ENCODE data around the gene IFT52. TPM values are rescaled to one million over a fixed set of nuclear protein-coding genes. Genes with fewer than 3 reads are reported as not detected.
A peak's percentile ranks its signal among the peaks of the same experiment; 100 is the strongest.

The IFT52 gene
- total RNA-seq, 1 experiment from 2014 or later = 46.4 TPM

DNA sequence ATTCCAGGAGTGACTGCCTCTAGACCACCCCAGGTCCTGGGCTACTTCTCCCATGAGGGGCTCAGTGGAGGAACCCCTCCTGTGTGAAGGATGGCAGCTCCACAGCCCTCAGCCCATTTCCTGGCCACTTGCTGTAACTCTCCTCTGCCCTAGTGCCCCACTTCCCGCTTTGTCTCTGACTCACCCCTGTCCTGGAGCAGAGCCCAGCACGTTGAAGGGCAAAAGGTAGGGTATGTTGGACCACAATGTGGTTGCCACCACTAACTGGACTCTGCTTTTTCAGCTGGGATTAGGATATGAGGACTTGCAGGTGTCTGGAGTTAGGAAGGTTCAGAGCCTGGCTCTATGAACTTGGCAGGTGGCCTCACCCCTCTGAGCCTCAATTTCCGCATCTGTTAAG is 78.6 kb downstream of the IFT52 start:
- ChIA-PET CTCF (no interaction called here), POLR2A (ENCODE audit: unreplicated experiment) (no interaction called here)
- H3K9me2 ChIP-seq (ENCODE audit: insufficient read depth) = no peaks in the 10 kb centered on the region
- H3K27ac ChIP-seq = no peak overlapping the region
- H3K9me3 ChIP-seq (ENCODE audit: insufficient read depth, low read depth) = no peaks in the 10 kb centered on the region
- BruUV-seq (replicated peaks) = no TSS peak
- no peaks in the 10 kb centered on the region for H3K27me3 ChIP-seq (ENCODE audit: insufficient read depth, low read depth)
- peak overlapping the region; percentile 8 for H3K4me2 ChIP-seq
- H3K4me3 ChIP-seq = no peak overlapping the region
- TF ChIP-seq, protein P1, sequence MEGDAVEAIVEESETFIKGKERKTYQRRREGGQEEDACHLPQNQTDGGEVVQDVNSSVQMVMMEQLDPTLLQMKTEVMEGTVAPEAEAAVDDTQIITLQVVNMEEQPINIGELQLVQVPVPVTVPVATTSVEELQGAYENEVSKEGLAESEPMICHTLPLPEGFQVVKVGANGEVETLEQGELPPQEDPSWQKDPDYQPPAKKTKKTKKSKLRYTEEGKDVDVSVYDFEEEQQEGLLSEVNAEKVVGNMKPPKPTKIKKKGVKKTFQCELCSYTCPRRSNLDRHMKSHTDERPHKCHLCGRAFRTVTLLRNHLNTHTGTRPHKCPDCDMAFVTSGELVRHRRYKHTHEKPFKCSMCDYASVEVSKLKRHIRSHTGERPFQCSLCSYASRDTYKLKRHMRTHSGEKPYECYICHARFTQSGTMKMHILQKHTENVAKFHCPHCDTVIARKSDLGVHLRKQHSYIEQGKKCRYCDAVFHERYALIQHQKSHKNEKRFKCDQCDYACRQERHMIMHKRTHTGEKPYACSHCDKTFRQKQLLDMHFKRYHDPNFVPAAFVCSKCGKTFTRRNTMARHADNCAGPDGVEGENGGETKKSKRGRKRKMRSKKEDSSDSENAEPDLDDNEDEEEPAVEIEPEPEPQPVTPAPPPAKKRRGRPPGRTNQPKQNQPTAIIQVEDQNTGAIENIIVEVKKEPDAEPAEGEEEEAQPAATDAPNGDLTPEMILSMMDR (conservative IDR thresholded peaks at IDR 0.05) = no peak
- TF ChIP-seq EZH2 (IDR thresholded peaks at IDR 0.05; ENCODE audit: low read depth) = no peak
- H3K36me3 ChIP-seq (ENCODE audit: low read depth) = 0 out of 2 replicates have a peak, but pooled peaks cover 4% of the 10 kb centered on the region
- peak; percentile 64 to 77 for DNase-seq
- H3K79me2 ChIP-seq (ENCODE audit: low read depth) = peaks cover 29% of the 10 kb centered on the region
- intact Hi-C loops (cut with micrococcal nuclease; ENCODE audit: unreplicated experiment) = loop anchor here (5.0 kb wide), 1 partner anchor 212 kb away; the partner anchor contains the start of gene SRSF6
- H4K20me1 ChIP-seq (ENCODE audit: insufficient read depth) = 0 out of 2 replicates have a peak, but pooled peaks cover 6% of the 10 kb centered on the region
- peaks cover 11% of the 10 kb centered on the region; the same call in 1 of the 2 replicates for H3F3A ChIP-seq (ENCODE audit: insufficient read depth, low read depth)
- H2AFZ ChIP-seq = no peak overlapping the region
- H3K4me1 ChIP-seq (replicated peaks; ENCODE audit: insufficient read depth) = peaks cover 33% of the 10 kb centered on the region

GRCh38 chr20:43670423-43670822 is 79.7 kb downstream of the IFT52 start:
- H3K27ac ChIP-seq = no peak overlapping the region
- no peak overlapping the region for H3K4me2 ChIP-seq
- peaks cover 29% of the 10 kb centered on the region for H3K79me2 ChIP-seq (ENCODE audit: low read depth)
- ChIA-PET CTCF (interaction anchor here (1.3 kb wide), 1 partner anchor 413 kb away, joined by 3 read pairs; no protein-coding TSS in a partner anchor), POLR2A (ENCODE audit: unreplicated experiment) (no interaction called here)
- H3K27me3 ChIP-seq (ENCODE audit: insufficient read depth, low read depth) = no peaks in the 10 kb centered on the region
- H4K20me1 ChIP-seq (ENCODE audit: insufficient read depth) = 0 out of 2 replicates have a peak, but pooled peaks cover 6% of the 10 kb centered on the region
- peaks cover 12% of the 10 kb centered on the region; the same call in 1 of the 2 replicates for H3F3A ChIP-seq (ENCODE audit: insufficient read depth, low read depth)
- H3K4me1 ChIP-seq (replicated peaks; ENCODE audit: insufficient read depth) = peaks cover 33% of the 10 kb centered on the region
- H3K9me3 ChIP-seq (ENCODE audit: insufficient read depth, low read depth) = no peaks in the 10 kb centered on the region
- H3K36me3 ChIP-seq (ENCODE audit: low read depth) = 0 out of 2 replicates have a peak, but pooled peaks cover 4% of the 10 kb centered on the region
- TF ChIP-seq EZH2 (IDR thresholded peaks at IDR 0.05; ENCODE audit: low read depth) = no peak
- TF ChIP-seq, protein P1 (conservative IDR thresholded peaks at IDR 0.05) = no peak
- no peak overlapping the region for H2AFZ ChIP-seq
- H3K4me3 ChIP-seq = no peak overlapping the region
- no peaks in the 10 kb centered on the region for H3K9me2 ChIP-seq (ENCODE audit: insufficient read depth)
- no peak for DNase-seq
- no TSS peak for BruUV-seq (replicated peaks)
- intact Hi-C loops (cut with micrococcal nuclease; ENCODE audit: unreplicated experiment) = no loop called here

DNA sequence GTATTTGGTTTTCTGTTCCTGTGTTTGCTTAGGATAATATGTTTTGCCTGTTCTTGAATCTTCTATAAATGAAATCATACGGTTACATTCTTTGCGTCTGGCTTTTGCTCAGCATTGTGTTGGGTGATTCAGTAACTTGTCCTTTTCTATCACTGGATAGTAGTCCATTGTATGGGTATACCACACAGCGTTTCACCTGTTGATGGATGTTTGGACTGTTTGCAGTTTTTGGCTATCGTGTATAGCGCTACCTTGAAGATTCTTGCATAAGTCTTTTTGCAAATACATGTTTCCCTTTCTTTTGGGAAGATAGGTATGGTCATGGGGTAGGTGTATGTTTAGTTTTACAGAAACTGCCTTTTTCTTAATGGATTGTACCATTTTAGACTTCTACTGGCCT is 85.6 kb downstream of the IFT52 start:
- no peaks in the 10 kb centered on the region for H3K4me1 ChIP-seq (replicated peaks; ENCODE audit: insufficient read depth)
- no TSS peak for BruUV-seq (replicated peaks)
- H2AFZ ChIP-seq = no peak overlapping the region
- 0 out of 2 replicates have a peak, but pooled peaks cover 4% of the 10 kb centered on the region for H3K36me3 ChIP-seq (ENCODE audit: low read depth)
- H3K9me2 ChIP-seq (ENCODE audit: insufficient read depth) = no peaks in the 10 kb centered on the region
- H3F3A ChIP-seq (ENCODE audit: insufficient read depth, low read depth) = peaks cover 8% of the 10 kb centered on the region; the same call in 1 of the 2 replicates
- H3K4me3 ChIP-seq = no peak overlapping the region
- H4K20me1 ChIP-seq (ENCODE audit: insufficient read depth) = no peaks in the 10 kb centered on the region
- no peak for DNase-seq
- ChIA-PET CTCF (no interaction called here), POLR2A (ENCODE audit: unreplicated experiment) (no interaction called here)
- H3K4me2 ChIP-seq = no peak overlapping the region
- H3K27me3 ChIP-seq (ENCODE audit: insufficient read depth, low read depth) = no peaks in the 10 kb centered on the region
- H3K9me3 ChIP-seq (ENCODE audit: insufficient read depth, low read depth) = no peaks in the 10 kb centered on the region
- TF ChIP-seq, protein P1 (conservative IDR thresholded peaks at IDR 0.05) = no peak
- TF ChIP-seq EZH2 (IDR thresholded peaks at IDR 0.05; ENCODE audit: low read depth) = no peak
- no peak overlapping the region for H3K27ac ChIP-seq
- intact Hi-C loops (cut with micrococcal nuclease; ENCODE audit: unreplicated experiment) = no loop called here
- 0 out of 2 replicates have a peak, but pooled peaks cover 7% of the 10 kb centered on the region for H3K79me2 ChIP-seq (ENCODE audit: low read depth)

Data from PC-9 (cell line).